ENCODE measurements around the gene TTC36.

- TF ChIP-seq CTCF (IDR thresholded peaks at IDR 0.05) (no peak), EZH2 (IDR thresholded peaks at IDR 0.05) (no peak), EZH2phosphoT487 (IDR thresholded peaks at IDR 0.05) (no peak)
Observed at GRCh38 chr11:118526688-118527087, 586 bp upstream of the TTC36 start.
